Myocyte (in vitro differentiated cells): ENCODE results near the gene ATP13A4. TPM values are rescaled to one million over a fixed set of nuclear protein-coding genes. Genes with fewer than 3 reads are reported as not detected.
A peak's percentile ranks its signal among the peaks of the same experiment; 100 is the strongest.

Experiments
- DNase-seq: peaks from one replicate; pipeline ENCODE4 v3.0.0-alpha.2; 2012; ENCODE audit warnings: low read depth
- polyA plus RNA-seq: library from polyadenylated mRNA; unstranded; fragments of >200 nt; gene quantifications from one replicate; pipeline ENCODE4 v1.2.1, GENCODE V29; 2012; ENCODE audit warnings: missing spikeins
- total RNA-seq: library from RNA; depleted of rRNA; stranded (reverse); fragments of >200 nt; gene quantifications from 2 replicates; pipeline ENCODE4 v1.2.3, GENCODE V29; 2014

The ATP13A4 gene, protein sequence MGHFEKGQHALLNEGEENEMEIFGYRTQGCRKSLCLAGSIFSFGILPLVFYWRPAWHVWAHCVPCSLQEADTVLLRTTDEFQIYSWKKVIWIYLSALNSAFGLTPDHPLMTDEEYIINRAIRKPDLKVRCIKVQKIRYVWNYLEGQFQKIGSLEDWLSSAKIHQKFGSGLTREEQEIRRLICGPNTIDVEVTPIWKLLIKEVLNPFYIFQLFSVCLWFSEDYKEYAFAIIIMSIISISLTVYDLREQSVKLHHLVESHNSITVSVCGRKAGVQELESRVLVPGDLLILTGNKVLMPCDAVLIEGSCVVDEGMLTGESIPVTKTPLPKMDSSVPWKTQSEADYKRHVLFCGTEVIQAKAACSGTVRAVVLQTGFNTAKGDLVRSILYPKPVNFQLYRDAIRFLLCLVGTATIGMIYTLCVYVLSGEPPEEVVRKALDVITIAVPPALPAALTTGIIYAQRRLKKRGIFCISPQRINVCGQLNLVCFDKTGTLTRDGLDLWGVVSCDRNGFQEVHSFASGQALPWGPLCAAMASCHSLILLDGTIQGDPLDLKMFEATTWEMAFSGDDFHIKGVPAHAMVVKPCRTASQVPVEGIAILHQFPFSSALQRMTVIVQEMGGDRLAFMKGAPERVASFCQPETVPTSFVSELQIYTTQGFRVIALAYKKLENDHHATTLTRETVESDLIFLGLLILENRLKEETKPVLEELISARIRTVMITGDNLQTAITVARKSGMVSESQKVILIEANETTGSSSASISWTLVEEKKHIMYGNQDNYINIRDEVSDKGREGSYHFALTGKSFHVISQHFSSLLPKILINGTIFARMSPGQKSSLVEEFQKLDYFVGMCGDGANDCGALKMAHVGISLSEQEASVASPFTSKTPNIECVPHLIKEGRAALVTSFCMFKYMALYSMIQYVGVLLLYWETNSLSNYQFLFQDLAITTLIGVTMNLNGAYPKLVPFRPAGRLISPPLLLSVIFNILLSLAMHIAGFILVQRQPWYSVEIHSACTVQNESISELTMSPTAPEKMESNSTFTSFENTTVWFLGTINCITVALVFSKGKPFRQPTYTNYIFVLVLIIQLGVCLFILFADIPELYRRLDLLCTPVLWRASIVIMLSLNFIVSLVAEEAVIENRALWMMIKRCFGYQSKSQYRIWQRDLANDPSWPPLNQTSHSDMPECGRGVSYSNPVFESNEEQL
- total RNA-seq = 0.16 and 0.19 TPM in 2 replicates
- 0.25 TPM for polyA plus RNA-seq

DNA sequence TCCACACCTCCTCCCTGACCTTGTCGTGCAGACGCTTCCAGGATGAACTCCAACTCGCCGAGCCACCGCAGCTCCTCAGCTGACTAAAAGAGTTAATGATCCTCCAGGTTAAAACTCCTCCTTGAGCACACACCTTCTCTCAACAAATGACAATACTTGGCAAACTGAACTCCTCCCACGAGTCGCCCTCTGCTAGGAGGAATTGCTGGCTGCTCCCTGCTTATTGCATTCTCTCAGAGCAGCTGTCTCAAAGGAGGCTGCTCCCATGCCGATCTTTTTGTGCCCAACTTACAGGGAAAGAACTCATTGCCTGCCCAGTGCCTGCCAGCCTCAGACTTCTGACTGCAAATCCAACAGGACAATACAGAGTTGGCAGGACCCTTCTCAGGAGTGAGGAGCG is at the start of gene ATP13A4:
ATP13A4 (minus strand) TSS at position 85 of the 400 bp plus-strand sequence. CDS start 96 bp downstream, outside the sequence.
- peak; percentile 20 for DNase-seq

- no peak for DNase-seq
Observed at GRCh38 chr3:193599393-193599792, 44.7 kb upstream of the ATP13A4 start.

DNA sequence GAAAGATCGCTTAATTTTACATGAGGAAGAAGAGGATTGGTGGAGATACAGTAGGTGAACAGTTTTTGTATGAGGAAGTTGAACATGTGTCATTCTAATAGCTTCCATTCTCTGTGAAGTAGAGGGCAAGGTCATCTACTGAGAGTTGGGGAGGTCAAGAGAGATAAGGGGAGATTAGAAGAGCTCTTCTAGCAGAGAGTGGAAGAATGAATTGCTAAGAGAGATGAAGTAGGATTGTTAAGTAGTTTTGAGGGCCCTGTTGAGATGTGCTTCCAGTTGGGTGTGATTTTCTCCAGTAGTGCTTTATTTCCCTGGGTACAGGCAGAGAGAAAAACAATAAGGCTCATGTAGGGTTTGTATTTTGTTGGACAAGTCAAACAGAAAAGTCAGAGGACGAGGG is 43.5 kb upstream of the ATP13A4 start:
- no peak for DNase-seq

GRCh38 chr3:193595939-193596487 is 41.3 kb upstream of the ATP13A4 start:
- no peak for DNase-seq

GRCh38 chr3:193594946-193595689 is 40.4 kb upstream of the ATP13A4 start:
- no peak for DNase-seq

DNA sequence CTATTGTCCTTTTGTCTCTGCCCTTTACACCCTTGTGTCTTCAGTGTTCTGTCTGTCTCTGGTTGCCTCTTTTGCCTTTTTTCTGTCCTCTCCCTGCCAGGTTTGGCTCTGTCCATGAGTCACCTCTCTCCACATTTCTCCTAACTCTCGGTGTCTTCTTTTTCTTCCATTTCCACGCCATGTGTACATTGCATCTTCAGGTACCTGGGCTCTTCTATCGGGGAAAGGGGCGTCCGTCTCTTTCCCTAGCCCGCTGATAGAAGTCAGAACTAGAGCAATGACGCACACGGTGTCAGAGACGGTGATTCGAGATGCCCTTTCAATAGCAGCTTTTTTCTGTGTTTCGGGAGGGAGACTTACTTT is 39.0 kb upstream of the ATP13A4 start:
- DNase-seq = peak; percentile 30

DNA sequence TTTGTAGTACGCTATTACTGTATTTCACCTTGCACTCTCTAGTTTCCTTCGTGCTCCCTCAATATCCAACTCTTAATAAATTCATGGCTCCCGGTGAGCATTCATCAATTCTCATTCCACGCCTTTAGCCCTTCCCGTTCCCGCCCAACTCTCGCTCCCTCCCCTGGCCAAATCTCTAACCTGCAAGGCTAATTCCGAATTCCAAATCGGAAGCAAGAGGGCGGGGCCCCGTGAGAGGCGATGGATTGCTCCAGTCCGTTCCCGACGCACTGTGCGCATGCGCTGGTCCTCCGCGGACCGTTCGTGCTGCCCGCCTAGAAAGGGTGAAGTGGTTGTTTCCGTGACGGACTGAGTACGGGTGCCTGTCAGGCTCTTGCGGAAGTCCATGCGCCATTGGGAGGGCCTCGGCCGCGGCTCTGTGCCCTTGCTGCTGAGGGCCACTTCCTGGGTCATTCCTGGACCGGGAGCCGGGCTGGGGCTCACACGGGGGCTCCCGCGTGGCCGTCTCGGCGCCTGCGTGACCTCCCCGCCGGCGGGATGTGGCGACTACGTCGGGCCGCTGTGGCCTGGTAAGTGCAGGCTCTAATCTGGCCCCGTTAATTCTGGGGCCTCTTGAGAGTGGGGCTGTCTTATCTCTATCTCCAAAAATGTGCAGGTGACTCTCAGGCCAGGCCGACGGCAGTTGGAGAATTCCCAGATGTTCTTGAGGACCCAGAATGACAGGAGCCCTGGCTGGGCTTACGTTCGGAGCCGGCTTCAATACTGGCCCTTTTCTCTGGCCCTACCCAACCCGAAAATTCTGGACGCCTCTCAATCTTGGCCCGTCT is 38.4 kb upstream of the ATP13A4 start, which contains the start of gene OPA1:
OPA1 (plus strand) TSS at position 368 of the 827 bp plus-strand sequence; CDS start at position 538, 170 bp downstream.
- DNase-seq = peak; percentile 99

DNA sequence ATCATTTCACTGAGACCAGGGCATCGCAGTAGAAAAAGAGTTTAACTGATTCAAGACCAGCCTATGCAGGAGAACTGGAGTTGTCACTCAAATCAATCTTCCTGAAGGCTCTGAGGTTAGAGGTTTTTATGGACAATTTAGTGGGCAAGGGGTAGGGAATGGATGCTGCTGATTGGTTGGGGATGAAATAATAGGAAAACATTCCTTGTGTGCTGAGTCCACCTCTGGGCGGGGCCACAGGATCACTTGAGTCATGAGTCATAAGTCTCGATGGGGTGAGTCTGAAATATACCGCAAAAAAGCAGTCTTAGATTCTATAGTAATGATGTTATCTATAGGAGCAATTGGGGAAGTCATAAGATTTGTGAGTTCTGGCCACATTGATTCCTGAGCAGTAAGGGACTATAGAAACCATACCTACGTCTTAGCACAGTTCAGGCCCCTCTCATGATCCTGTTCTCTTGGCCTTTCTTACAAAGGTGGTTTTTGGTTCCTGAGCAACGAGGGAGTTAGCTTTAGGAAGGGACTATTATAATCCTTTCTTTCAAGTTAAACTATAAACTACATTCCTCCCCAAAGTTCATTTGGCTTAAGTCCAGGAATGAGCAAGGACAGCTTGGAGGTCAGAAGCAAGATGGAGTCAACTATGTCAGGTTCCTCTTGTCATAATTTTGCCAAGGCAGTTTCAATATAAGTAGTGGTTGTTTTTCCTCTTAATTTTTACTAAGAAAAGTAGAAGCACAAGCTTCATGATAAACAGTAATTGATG is 35.6 kb upstream of the ATP13A4 start:
- no peak for DNase-seq

- no peak for DNase-seq
Observed at GRCh38 chr3:193589616-193590015, 34.9 kb upstream of the ATP13A4 start.

DNA sequence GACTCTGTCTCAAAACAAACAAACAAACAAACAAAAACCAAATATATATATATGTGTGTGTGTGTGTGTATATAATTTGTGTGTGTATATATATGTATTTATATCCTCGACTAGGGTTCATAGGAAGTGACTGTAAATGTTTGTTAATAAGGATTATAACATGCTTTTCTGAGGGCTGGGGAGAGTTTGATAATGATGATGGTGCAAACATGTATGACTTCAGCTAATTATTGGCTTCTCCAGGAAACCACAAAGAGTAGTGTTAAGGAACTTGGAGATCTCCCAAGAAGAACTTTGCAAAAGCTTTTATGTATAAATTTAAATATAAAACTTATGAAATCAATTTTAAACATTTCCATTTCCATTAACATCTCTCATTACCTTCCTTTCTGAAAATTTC is 34.4 kb upstream of the ATP13A4 start:
- no peak for DNase-seq

- no peak for DNase-seq
Observed at GRCh38 chr3:193586526-193586925, 31.8 kb upstream of the ATP13A4 start.

GRCh38 chr3:193585530-193585929 is 30.8 kb upstream of the ATP13A4 start:
- no peak for DNase-seq

GRCh38 chr3:193574488-193575070 is 19.9 kb upstream of the ATP13A4 start:
- DNase-seq = no peak

GRCh38 chr3:193573403-193574191 is 18.9 kb upstream of the ATP13A4 start:
- DNase-seq = no peak

- DNase-seq = peak; percentile 68
Observed at GRCh38 chr3:193572426-193572908, 17.8 kb upstream of the ATP13A4 start.

- no peak for DNase-seq
Observed at GRCh38 chr3:193569119-193569518, 14.4 kb upstream of the ATP13A4 start.

DNA sequence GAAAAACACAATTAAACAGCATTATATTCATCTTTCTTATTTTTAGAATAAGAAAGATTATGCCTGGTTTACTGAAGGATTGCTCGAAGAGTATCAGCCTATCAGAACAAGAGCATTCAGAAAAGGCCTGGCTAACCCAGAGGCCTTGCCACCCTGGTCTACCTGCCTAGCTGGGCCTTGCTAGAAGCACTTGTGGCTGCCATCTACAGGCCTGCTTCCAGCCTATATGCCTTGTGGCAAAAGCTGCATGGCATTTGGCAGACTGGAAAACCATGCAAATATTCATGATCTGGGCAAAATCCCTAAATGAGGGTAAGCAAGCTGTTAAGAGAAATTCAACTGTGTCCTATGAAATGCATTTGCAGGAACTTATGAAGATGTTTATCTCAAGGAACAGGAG is 9.3 kb upstream of the ATP13A4 start:
- DNase-seq = no peak
